ENCODE measurements around the gene GNAQ. TPM values are rescaled to one million over a fixed set of nuclear protein-coding genes. Genes with fewer than 3 reads are reported as not detected.

The GNAQ gene
- total and polyA plus RNA-seq, 2 of the 4 experiments (the other 2 are of a cell fraction): 23.1 to 50.7 TPM

DNA sequence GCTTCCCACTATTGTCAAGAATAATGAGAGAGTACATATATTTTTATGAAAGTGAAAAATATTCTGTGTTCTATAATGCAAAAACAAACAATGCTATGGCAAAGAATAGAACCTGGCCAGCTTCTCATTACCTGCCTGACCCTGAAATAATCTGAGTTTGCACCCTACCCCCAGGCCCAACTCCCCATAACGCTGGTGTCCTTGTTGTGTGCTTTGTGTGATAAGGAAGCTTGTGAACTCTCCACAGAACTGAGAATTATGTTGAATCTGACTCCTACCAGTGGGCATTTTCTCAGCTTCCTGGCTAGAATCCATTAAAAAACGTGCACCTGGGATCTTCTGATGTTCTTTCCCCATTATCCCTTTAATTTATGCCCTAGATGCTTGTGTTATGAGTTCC lies 205.5 kb downstream of the GNAQ start:
- H3K4me3 ChIP-seq (ENCODE audit: insufficient read depth, low read depth, low read length): no peak overlapping the region
- peak overlapping the region; percentile 2; the same call in 1 of the 2 replicates for H3K14ac ChIP-seq (replicated peaks; ENCODE audit: low read depth, low read length)
- CTCF ChIA-PET: no interaction called here
- peak overlapping the region; percentile 16; the same call in 1 of the 2 replicates for H2BK120ac ChIP-seq (ENCODE audit: low read depth, low read length)
- intact Hi-C loops (cut with micrococcal nuclease) (no loop called here), dilution Hi-C loops (cut with HindIII; ENCODE audit: low sequenced_read_pairs, unreplicated experiment) (no loop called here), in situ Hi-C loops (cut with MboI; ENCODE audit: low sequenced_read_pairs) (no loop called here)
- H3K18ac ChIP-seq (ENCODE audit: low read depth, low read length): peak overlapping the region; percentile 71; the same call in 1 of the 2 replicates
- peaks cover 16 to 36% of the 10 kb centered on the region in 2 experiments for H3K79me1 ChIP-seq (ENCODE audit: low read depth in 1 of 2, low read length in 2 of 2)
- H3K27me3 ChIP-seq (ENCODE audit: control insufficient read depth, insufficient read depth, low read length): no peaks in the 10 kb centered on the region
- H4K20me1 ChIP-seq (ENCODE audit: insufficient read depth, low read length): peaks cover 3% of the 10 kb centered on the region; the same call in 1 of the 2 replicates
- DNase-seq: no peak
- no peak overlapping the region for H2AFZ ChIP-seq (replicated peaks; ENCODE audit: low read length, poor library complexity)
- no peak overlapping the region for H3K4ac ChIP-seq (ENCODE audit: low read depth, low read length)
- peaks cover 2% of the 10 kb centered on the region; the same call in 1 of the 2 replicates for H3K36me3 ChIP-seq (ENCODE audit: control insufficient read depth, insufficient read depth, low read length)
- POLR2A ChIA-PET (ENCODE audit: unreplicated experiment): no interaction called here
- H3K4me2 ChIP-seq (ENCODE audit: low read depth, low read length): peak overlapping the region; percentile 71
- H3K56ac ChIP-seq (ENCODE audit: extremely low read depth, insufficient read depth, low read length): no peak overlapping the region
- no peak overlapping the region for H4K91ac ChIP-seq (ENCODE audit: insufficient read depth, low read depth, low read length)
- no peak overlapping the region for H2BK15ac ChIP-seq (ENCODE audit: low read depth, low read length)
- peak overlapping the region in 1 of 2 experiments; percentile 22; a peak in 2 of 4 replicates for H4K8ac ChIP-seq (ENCODE audit: low read depth in 2 of 2, low read length in 2 of 2)
- H2BK20ac ChIP-seq (ENCODE audit: low read depth, low read length): 0 out of 2 replicates have a peak overlapping the region, but pooled peaks have one; percentile 2
- H3K9ac ChIP-seq (ENCODE audit: low read depth, low read length): no peak overlapping the region
- peaks cover 6% of the 10 kb centered on the region for H3K4me1 ChIP-seq (ENCODE audit: control insufficient read depth, insufficient read depth, low read length)
- H3K9me3 ChIP-seq (ENCODE audit: control insufficient read depth, insufficient read depth, low read length): no peaks in the 10 kb centered on the region
- no peak for ATAC-seq (ENCODE audit: low read depth)
- no peak overlapping the region for H2AK9ac ChIP-seq (replicated peaks; ENCODE audit: low read depth, low read length, poor library complexity)
- peak overlapping the region; percentile 2; the same call in 1 of the 2 replicates for H3K27ac ChIP-seq (ENCODE audit: insufficient read depth, low read length)
- H4K5ac ChIP-seq (ENCODE audit: low read depth, low read length): peak overlapping the region; percentile 75; the same call in 1 of the 2 replicates
- H2BK5ac ChIP-seq (ENCODE audit: low read depth, low read length, poor library complexity, severe bottlenecking): peak overlapping the region; percentile 53
- no TSS peak for BruUV-seq (replicated peaks)
- H3K9me1 ChIP-seq (ENCODE audit: insufficient read depth, low read length): peaks cover 9% of the 10 kb centered on the region
- no peak overlapping the region for H3K23ac ChIP-seq (ENCODE audit: low read depth, low read length)
- TF ChIP-seq POLR2A (IDR thresholded peaks at IDR 0.05; ENCODE audit: low read depth, low read length): no peak
- TF ChIP-seq CEBPB (IDR thresholded peaks at IDR 0.05; ENCODE audit: low read depth, low read length): no peak
- no peak for TF ChIP-seq MAFK (IDR thresholded peaks at IDR 0.05; ENCODE audit: low read depth, low read length)
- no peak for TF ChIP-seq NFE2L2 (IDR thresholded peaks at IDR 0.05; ENCODE audit: low read depth, low read length)
- no peak for TF ChIP-seq CHD1 (IDR thresholded peaks at IDR 0.05; ENCODE audit: low read depth, low read length)
- no peak for TF ChIP-seq USF2 (IDR thresholded peaks at IDR 0.05; ENCODE audit: low read depth, low read length)
- peak overlapping the region; percentile 3; the same call in 1 of the 2 replicates for H2AK5ac ChIP-seq (ENCODE audit: low read depth, low read length)
- no CpG with 5 or more reads among the region's 2 CpGs for WGBS, 2 experiments (ENCODE audit: extremely low coverage in 2 of 2, insufficient read length in 1 of 2)

Data from IMR-90 (cell line).